Neural cell (in vitro differentiated cells): ENCODE measurements around the gene UROC1. TPM values are rescaled to one million over a fixed set of nuclear protein-coding genes. Genes with fewer than 3 reads are reported as not detected.

Experiments
- H2AFZ ChIP-seq: fragments of 200-600, 300-800 bp; sonication (generic), shearing (Covaris generic); 2 replicates; pipeline ENCODE4 v1.6.0; 2014; ENCODE audit warnings: low read depth, mild to moderate bottlenecking, antibody characterized with exemption, low read length, moderate library complexity
- H3F3A ChIP-seq: fragments of 200-600 bp; shearing (Covaris generic); 2 replicates; pipeline ENCODE4 v1.6.1; 2016; ENCODE audit warnings: mild to moderate bottlenecking, moderate library complexity, mixed read lengths, antibody characterized with exemption, low read length; ENCODE audit not compliant: insufficient read depth, poor library complexity, severe bottlenecking
- H3K27ac ChIP-seq: fragments of 200-600, 300-800 bp; sonication (generic), shearing (Covaris generic); 2 replicates; pipeline ENCODE4 v1.5.1; 2014; ENCODE audit warnings: mild to moderate bottlenecking, low read length, moderate library complexity
- H3K27me3 ChIP-seq: fragments of 300-800, 200-600 bp; sonication (generic), shearing (Covaris generic); 2 replicates; pipeline ENCODE4 v1.6.0; 2014; ENCODE audit warnings: mild to moderate bottlenecking, low read depth, low read length, moderate library complexity; ENCODE audit not compliant: insufficient read depth
- H3K36me3 ChIP-seq: fragments of 300-800, 200-600 bp; sonication (generic), shearing (Covaris generic); 2 replicates; pipeline ENCODE4 v1.5.1; 2014; ENCODE audit warnings: mild to moderate bottlenecking, antibody characterized with exemption, low read length, moderate library complexity; ENCODE audit not compliant: insufficient read depth
- H3K4me2 ChIP-seq: fragments of 300-800, 200-600 bp; sonication (generic), shearing (Covaris generic); 2 replicates; pipeline ENCODE4 v1.6.0; 2014; ENCODE audit warnings: mild to moderate bottlenecking, low read length
- H3K4me3 ChIP-seq: fragments of 300-800, 200-600 bp; sonication (generic), shearing (Covaris generic); 2 replicates; pipeline ENCODE4 v1.5.1; 2014; ENCODE audit warnings: mild to moderate bottlenecking, low read length, moderate library complexity
- H3K79me2 ChIP-seq: fragments of 200-600 bp; shearing (Covaris generic); replicated peaks from 2 replicates; pipeline ENCODE4 v1.6.0; 2014; ENCODE audit warnings: mild to moderate bottlenecking, low read length, moderate library complexity; ENCODE audit not compliant: insufficient read depth
- H3K9ac ChIP-seq: fragments of 300-800, 200-600 bp; sonication (generic), shearing (Covaris generic); 2 replicates; pipeline ENCODE4 v1.6.1; 2016; ENCODE audit warnings: mild to moderate bottlenecking, low read length, mixed read lengths
- H3K9me2 ChIP-seq: fragments of 200-600 bp; shearing (Covaris generic); 2 replicates; pipeline ENCODE4 v1.6.1; 2016; ENCODE audit warnings: mild to moderate bottlenecking, low read length, mixed read lengths; ENCODE audit not compliant: insufficient read depth
- H3K9me3 ChIP-seq: fragments of 200-600, 300-800 bp; sonication (generic), shearing (Covaris generic); 2 replicates; pipeline ENCODE4 v1.6.1; 2016; ENCODE audit warnings: mild to moderate bottlenecking, mixed run types, low read length, moderate library complexity, mixed read lengths
- H4K20me1 ChIP-seq: fragments of 200-600 bp; shearing (Covaris generic); 2 replicates; pipeline ENCODE4 v1.6.1; 2016; ENCODE audit warnings: mild to moderate bottlenecking, mixed run types; ENCODE audit not compliant: insufficient read depth
- EP300 ChIP-seq: fragments of 450-650 bp; conservative IDR thresholded peaks from 2 replicates; pipeline ENCODE4 v1.6.1; 2014; ENCODE audit warnings: antibody characterized with exemption, mild to moderate bottlenecking, moderate library complexity; ENCODE audit not compliant: poor library complexity, severe bottlenecking
- EZH2 ChIP-seq: fragments of 200-600, 300-800 bp; shearing (Covaris generic), sonication (generic); IDR thresholded peaks from 2 replicates; pipeline ENCODE4 v1.6.1; 2014; ENCODE audit warnings: antibody characterized with exemption, low read length, borderline replicate concordance, mild to moderate bottlenecking; ENCODE audit not compliant: insufficient read depth, poor library complexity, severe bottlenecking
- MXI1 ChIP-seq: fragments of 450-650 bp; conservative IDR thresholded peaks from 2 replicates; pipeline ENCODE4 v1.6.1; 2014; ENCODE audit warnings: antibody characterized with exemption, mild to moderate bottlenecking; ENCODE audit not compliant: poor library complexity, severe bottlenecking
- POLR2AphosphoS5 ChIP-seq: IDR thresholded peaks from 2 replicates; pipeline ENCODE4 v1.6.1; 2012
- RAD21 ChIP-seq: fragments of 450-650 bp; conservative IDR thresholded peaks from 2 replicates; pipeline ENCODE4 v1.6.1; 2014; ENCODE audit warnings: antibody characterized with exemption, mild to moderate bottlenecking, moderate library complexity
- SMC3 ChIP-seq: fragments of 450-650 bp; conservative IDR thresholded peaks from 2 replicates; pipeline ENCODE4 v1.6.1; 2014; ENCODE audit warnings: antibody characterized with exemption, mild to moderate bottlenecking, moderate library complexity; ENCODE audit not compliant: poor library complexity
- TAF1 ChIP-seq: IDR thresholded peaks from 2 replicates; pipeline ENCODE4 v1.6.1; 2012; ENCODE audit warnings: low read depth
- polyA plus RNA-seq: library from polyadenylated mRNA; depleted of rRNA; stranded (reverse); fragments of >200 nt; gene quantifications from 2 replicates; pipeline ENCODE4 v1.2.3, GENCODE V29; 2014
- TF ChIP-seq, protein P1 (sequence below): fragments of 450-650 bp; IDR thresholded peaks from 2 replicates; pipeline ENCODE4 v1.5.1; 2014; ENCODE audit warnings: antibody characterized with exemption, mild to moderate bottlenecking, moderate library complexity; ENCODE audit not compliant: poor library complexity, severe bottlenecking
- TF ChIP-seq, protein P2 (sequence below): IDR thresholded peaks from 2 replicates; pipeline ENCODE4 v1.6.1; 2012; ENCODE audit warnings: borderline replicate concordance

The UROC1 gene
- polyA plus RNA-seq, 1 donor from 2014 or later: not detected

DNA sequence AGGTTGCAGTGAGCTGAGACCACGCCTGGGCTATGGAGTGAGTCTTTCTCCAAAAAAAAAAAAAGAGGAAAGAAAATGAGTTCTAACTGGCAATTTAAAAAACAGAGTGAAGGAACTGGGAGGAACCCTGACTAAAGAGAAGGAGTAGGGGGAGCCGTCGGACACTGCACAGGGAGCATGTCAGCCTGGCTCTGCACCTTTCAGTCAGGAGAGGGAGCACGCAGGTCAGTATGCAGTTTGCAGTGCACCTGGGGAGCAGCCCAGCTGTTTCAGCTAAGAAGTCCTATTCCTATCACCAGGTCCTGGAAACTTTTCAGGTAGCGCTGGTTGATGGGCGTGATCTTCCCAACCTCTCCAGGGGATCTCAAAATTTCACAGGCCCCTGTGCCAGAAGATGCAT is 27.0 kb downstream of the UROC1 start:
- Histone ChIP-seq H3F3A (no peaks in the 10 kb centered on the region), H3K27me3 (no peaks in the 10 kb centered on the region), H2AFZ (no peak overlapping the region), H3K79me2 (no peaks in the 10 kb centered on the region), H3K9me2 (no peaks in the 10 kb centered on the region), H3K4me3 (no peak overlapping the region), H3K9ac (no peak overlapping the region), H3K36me3 (no peaks in the 10 kb centered on the region), H3K9me3 (no peaks in the 10 kb centered on the region), H4K20me1 (no peaks in the 10 kb centered on the region), H3K4me2 (no peak overlapping the region), H3K27ac (no peak overlapping the region)
- TF ChIP-seq MXI1 (no peak), EP300 (no peak), EZH2 (no peak), SMC3 (no peak), TAF1 (no peak), RAD21 (no peak), POLR2AphosphoS5 (no peak)
- TF ChIP-seq, protein P1, sequence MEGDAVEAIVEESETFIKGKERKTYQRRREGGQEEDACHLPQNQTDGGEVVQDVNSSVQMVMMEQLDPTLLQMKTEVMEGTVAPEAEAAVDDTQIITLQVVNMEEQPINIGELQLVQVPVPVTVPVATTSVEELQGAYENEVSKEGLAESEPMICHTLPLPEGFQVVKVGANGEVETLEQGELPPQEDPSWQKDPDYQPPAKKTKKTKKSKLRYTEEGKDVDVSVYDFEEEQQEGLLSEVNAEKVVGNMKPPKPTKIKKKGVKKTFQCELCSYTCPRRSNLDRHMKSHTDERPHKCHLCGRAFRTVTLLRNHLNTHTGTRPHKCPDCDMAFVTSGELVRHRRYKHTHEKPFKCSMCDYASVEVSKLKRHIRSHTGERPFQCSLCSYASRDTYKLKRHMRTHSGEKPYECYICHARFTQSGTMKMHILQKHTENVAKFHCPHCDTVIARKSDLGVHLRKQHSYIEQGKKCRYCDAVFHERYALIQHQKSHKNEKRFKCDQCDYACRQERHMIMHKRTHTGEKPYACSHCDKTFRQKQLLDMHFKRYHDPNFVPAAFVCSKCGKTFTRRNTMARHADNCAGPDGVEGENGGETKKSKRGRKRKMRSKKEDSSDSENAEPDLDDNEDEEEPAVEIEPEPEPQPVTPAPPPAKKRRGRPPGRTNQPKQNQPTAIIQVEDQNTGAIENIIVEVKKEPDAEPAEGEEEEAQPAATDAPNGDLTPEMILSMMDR: no peak
- TF ChIP-seq, protein P2, sequence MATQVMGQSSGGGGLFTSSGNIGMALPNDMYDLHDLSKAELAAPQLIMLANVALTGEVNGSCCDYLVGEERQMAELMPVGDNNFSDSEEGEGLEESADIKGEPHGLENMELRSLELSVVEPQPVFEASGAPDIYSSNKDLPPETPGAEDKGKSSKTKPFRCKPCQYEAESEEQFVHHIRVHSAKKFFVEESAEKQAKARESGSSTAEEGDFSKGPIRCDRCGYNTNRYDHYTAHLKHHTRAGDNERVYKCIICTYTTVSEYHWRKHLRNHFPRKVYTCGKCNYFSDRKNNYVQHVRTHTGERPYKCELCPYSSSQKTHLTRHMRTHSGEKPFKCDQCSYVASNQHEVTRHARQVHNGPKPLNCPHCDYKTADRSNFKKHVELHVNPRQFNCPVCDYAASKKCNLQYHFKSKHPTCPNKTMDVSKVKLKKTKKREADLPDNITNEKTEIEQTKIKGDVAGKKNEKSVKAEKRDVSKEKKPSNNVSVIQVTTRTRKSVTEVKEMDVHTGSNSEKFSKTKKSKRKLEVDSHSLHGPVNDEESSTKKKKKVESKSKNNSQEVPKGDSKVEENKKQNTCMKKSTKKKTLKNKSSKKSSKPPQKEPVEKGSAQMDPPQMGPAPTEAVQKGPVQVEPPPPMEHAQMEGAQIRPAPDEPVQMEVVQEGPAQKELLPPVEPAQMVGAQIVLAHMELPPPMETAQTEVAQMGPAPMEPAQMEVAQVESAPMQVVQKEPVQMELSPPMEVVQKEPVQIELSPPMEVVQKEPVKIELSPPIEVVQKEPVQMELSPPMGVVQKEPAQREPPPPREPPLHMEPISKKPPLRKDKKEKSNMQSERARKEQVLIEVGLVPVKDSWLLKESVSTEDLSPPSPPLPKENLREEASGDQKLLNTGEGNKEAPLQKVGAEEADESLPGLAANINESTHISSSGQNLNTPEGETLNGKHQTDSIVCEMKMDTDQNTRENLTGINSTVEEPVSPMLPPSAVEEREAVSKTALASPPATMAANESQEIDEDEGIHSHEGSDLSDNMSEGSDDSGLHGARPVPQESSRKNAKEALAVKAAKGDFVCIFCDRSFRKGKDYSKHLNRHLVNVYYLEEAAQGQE: no peak

GRCh38 chr3:126488886-126489569 is 28.5 kb downstream of the UROC1 start:
- no peak overlapping the region for H3K27ac ChIP-seq
- no peak overlapping the region for H3K4me3 ChIP-seq
- H3K9ac ChIP-seq: no peak overlapping the region
- H3K79me2 ChIP-seq: no peaks in the 10 kb centered on the region
- no peaks in the 10 kb centered on the region for H3K36me3 ChIP-seq
- H3F3A ChIP-seq: no peaks in the 10 kb centered on the region
- no peaks in the 10 kb centered on the region for H4K20me1 ChIP-seq
- H2AFZ ChIP-seq: no peak overlapping the region
- no peaks in the 10 kb centered on the region for H3K27me3 ChIP-seq
- TF ChIP-seq, protein P1: no peak
- TF ChIP-seq RAD21 (no peak), POLR2AphosphoS5 (no peak), SMC3 (no peak), TAF1 (no peak), EZH2 (no peak), MXI1 (no peak), EP300 (no peak)
- TF ChIP-seq, protein P2: no peak
- H3K4me2 ChIP-seq: no peak overlapping the region
- H3K9me2 ChIP-seq: no peaks in the 10 kb centered on the region
- no peaks in the 10 kb centered on the region for H3K9me3 ChIP-seq
